Vagina (tissue), 2 donors: ENCODE results near the gene MICAL2.

Experiments used
- POLR2A ChIP-seq, 2 donors: fragments of 450-650 bp; IDR thresholded peaks; one replicate each; pipeline ENCODE4 v1.6.1; 2017; ENCODE audit warnings: antibody characterized with exemption in 2 of 2, mild to moderate bottlenecking in 2 of 2, moderate library complexity in 2 of 2
- POLR2AphosphoS5 ChIP-seq, 2 donors: sonication (generic); formaldehyde crosslinking; IDR thresholded peaks; one replicate each; pipeline ENCODE4 v1.9.0; 2017; ENCODE audit warnings: antibody characterized with exemption in 2 of 2, mild to moderate bottlenecking in 2 of 2, low read depth in 1 of 2; ENCODE audit not compliant: insufficient read depth in 1 of 2

- TF ChIP-seq POLR2AphosphoS5 (IDR thresholded peaks at IDR 0.05; ENCODE audit: insufficient read depth in 1 of 2, low read depth in 1 of 2) = no peak
- no peak for TF ChIP-seq POLR2A (IDR thresholded peaks at IDR 0.05)
Measured at GRCh38 chr11:12196872-12197271, 86.5 kb downstream of the MICAL2 start.
